Panc1 (cell line): ENCODE measurements around the gene SLC4A11. TPM values are rescaled to one million over a fixed set of nuclear protein-coding genes. Genes with fewer than 3 reads are reported as not detected.

ENCODE experiments used
- ATAC-seq: fragments of 200-7000 bp; cut with Tn5 transposase; 2 replicates; pipeline ENCODE4 v1.9.1; 2020; ENCODE audit warnings: mild to moderate bottlenecking, moderate library complexity
- BruUV-seq: library from RNA; stranded (reverse); fragments of 400-500 nt; replicated peaks from 2 replicates; lab custom pipeline; 2021; lab: Mats Ljungman, UMichigan
- CTCF ChIA-PET: fragments of 300-600 bp; sonication (Branson Sonifier 250); formaldehyde crosslinking; loops from one replicate; lab custom pipeline; 2022; ENCODE audit warnings: antibody characterized with exemption; lab: Charles Lee
- POLR2A ChIA-PET: fragments of 300-600 bp; sonication (Branson Sonifier 250); formaldehyde crosslinking; loops from one replicate; lab custom pipeline; 2022; ENCODE audit warnings: antibody characterized with exemption; lab: Charles Lee
- DNase-seq: peaks from one replicate; pipeline ENCODE4 v3.0.0-alpha.2; 2010; ENCODE audit warnings: low read depth, low spot score
- H3K27ac ChIP-seq: 2 replicates; pipeline ENCODE4 v1.5.1; 2011; ENCODE audit warnings: mild to moderate bottlenecking, low read length, inconsistent platforms
- H3K27me3 ChIP-seq: fragments of 200-500 bp; sonication (Bioruptor generic); 2 replicates; pipeline ENCODE4 v1.6.0; 2014; ENCODE audit warnings: low read length, inconsistent platforms; ENCODE audit not compliant: control insufficient read depth, insufficient read depth
- H3K36me3 ChIP-seq: fragments of 200-500 bp; sonication (Bioruptor generic); 2 replicates; pipeline ENCODE4 v1.5.1; 2014; ENCODE audit warnings: inconsistent platforms, mild to moderate bottlenecking, low read length, moderate library complexity; ENCODE audit not compliant: control insufficient read depth, insufficient read depth
- H3K4me1 ChIP-seq: 2 replicates; pipeline ENCODE4 v1.5.1; 2011; ENCODE audit warnings: inconsistent platforms, mild to moderate bottlenecking, low read length, moderate library complexity; ENCODE audit not compliant: control insufficient read depth, insufficient read depth
- H3K4me3 ChIP-seq, 2 experiments: 2 replicates each; pipeline ENCODE4 v1.5.1; 2011 to 2012; ENCODE audit warnings: low read depth in 2 of 2, low read length in 2 of 2, mild to moderate bottlenecking in 2 of 2, inconsistent platforms in 1 of 2, moderate library complexity in 1 of 2
- H3K9me3 ChIP-seq: fragments of 200-500 bp; sonication (Bioruptor generic); 2 replicates; pipeline ENCODE4 v1.5.1; 2014; ENCODE audit warnings: low read depth, mild to moderate bottlenecking, inconsistent platforms, low read length, moderate library complexity; ENCODE audit not compliant: control insufficient read depth, insufficient read depth
- CTCF ChIP-seq: fragments of 450-650 bp; IDR thresholded peaks from 2 replicates; pipeline ENCODE4 v1.5.1; 2017; ENCODE audit warnings: mild to moderate bottlenecking
- POLR2AphosphoS5 ChIP-seq: IDR thresholded peaks from 2 replicates; pipeline ENCODE4 v1.6.1; 2012; ENCODE audit warnings: mild to moderate bottlenecking, low read depth, low read length, moderate library complexity
- REST ChIP-seq, 2 experiments: IDR thresholded peaks; 2 replicates each; pipeline ENCODE4 v1.6.1; 2011 to 2012; ENCODE audit warnings: low read depth in 2 of 2, control low read depth in 1 of 2, low read length in 1 of 2, mild to moderate bottlenecking in 1 of 2, moderate library complexity in 1 of 2; ENCODE audit not compliant: insufficient read depth in 1 of 2
- SIN3A ChIP-seq: IDR thresholded peaks from 2 replicates; pipeline ENCODE4 v1.6.1; 2012; ENCODE audit warnings: low read depth, mild to moderate bottlenecking, low read length, moderate library complexity, borderline replicate concordance; ENCODE audit not compliant: insufficient read depth
- TCF7L2 ChIP-seq: IDR thresholded peaks from 2 replicates; pipeline ENCODE4 v1.6.1; 2011; ENCODE audit warnings: mild to moderate bottlenecking, low read depth, low read length, inconsistent platforms
- in situ Hi-C: cut with HindIII; loops from 2 replicates; pipeline ENCODE4 v1.10.0; 2016; ENCODE audit warnings: low sequenced_read_pairs, low pct_unique_long_range_greater_than_20kb
- intact Hi-C: fragments of 100-400 bp; cut with micrococcal nuclease; formaldehyde crosslinking; loops from one replicate; pipeline ENCODE4 v1.10.0; 2022; ENCODE audit not compliant: unreplicated experiment
- total RNA-seq: library from RNA; stranded (reverse); gene quantifications from one replicate; pipeline ENCODE4 v1.2.1, GENCODE V29; 2021; ENCODE audit not compliant: unreplicated experiment

Gene SLC4A11
- total RNA-seq, 1 experiment from 2014 or later = 144 TPM

GRCh38 chr20:3228750-3229032 is 10.3 kb downstream of the SLC4A11 start:
- ChIA-PET POLR2A (no interaction called here), CTCF (no interaction called here)
- Histone ChIP-seq H3K27ac (no peak overlapping the region), H3K4me3 (no peak overlapping the region), H3K27me3 (no peaks in the 10 kb centered on the region), H3K4me1 (peaks cover 25% of the 10 kb centered on the region), H3K9me3 (no peaks in the 10 kb centered on the region), H3K36me3 (no peaks in the 10 kb centered on the region)
- intact Hi-C loops (no loop called here), in situ Hi-C loops (no loop called here)
- no peak for DNase-seq
- no TSS peak for BruUV-seq
- TF ChIP-seq CTCF = no peak
- no peak for TF ChIP-seq SIN3A
- TF ChIP-seq POLR2AphosphoS5 = no peak
- TF ChIP-seq REST (IDR thresholded peaks at IDR 0.05; ENCODE audit: insufficient read depth in 1 of 2, low read depth in 2 of 2, low read length in 1 of 2) = no peak
- no peak for TF ChIP-seq TCF7L2
- no peak for ATAC-seq

- intact Hi-C loops = no loop called here
- no TSS peak for BruUV-seq
- CTCF ChIA-PET = interaction anchor here (0.6 kb wide), 1 partner anchor 20 kb away, joined by 3 read pairs; no protein-coding TSS in a partner anchor
Observed at GRCh38 chr20:3227936-3228749, 10.8 kb downstream of the SLC4A11 start.

More at GRCh38 chr20:3227936-3228749, 10.8 kb downstream of the SLC4A11 start:
- Histone ChIP-seq H3K9me3 (no peaks in the 10 kb centered on the region), H3K4me1 (peaks cover 30% of the 10 kb centered on the region), H3K4me3 (no peak overlapping the region), H3K27me3 (no peaks in the 10 kb centered on the region), H3K27ac (no peak overlapping the region), H3K36me3 (no peaks in the 10 kb centered on the region)
- no peak for ATAC-seq
- DNase-seq = no peak
- in situ Hi-C loops = no loop called here
- POLR2A ChIA-PET = no interaction called here
- TF ChIP-seq REST (IDR thresholded peaks at IDR 0.05; ENCODE audit: insufficient read depth in 1 of 2, low read depth in 2 of 2, low read length in 1 of 2) (no peak), POLR2AphosphoS5 (no peak), SIN3A (no peak), CTCF (no peak), TCF7L2 (no peak)
